AG09319 (cell line): Measurements from ENCODE around the gene TTK.

Experiments
- DNase-seq: peaks from one replicate; pipeline ENCODE4 v3.0.0-alpha.2; 2010; ENCODE audit warnings: low read depth; ENCODE audit errors: extremely low read depth
- CTCF ChIP-seq: IDR thresholded peaks from 2 replicates; pipeline ENCODE4 v1.5.1; 2011; ENCODE audit warnings: low read depth, mild to moderate bottlenecking, inconsistent platforms, low read length, moderate library complexity

Gene TTK

GRCh38 chr6:80077067-80077466 lies 72.6 kb downstream of the TTK start:
- no peak for DNase-seq
- TF ChIP-seq CTCF: no peak

- TF ChIP-seq CTCF: no peak
- no peak for DNase-seq
Measured at GRCh38 chr6:80088637-80089036, 84.2 kb downstream of the TTK start.

GRCh38 chr6:80091506-80091905 lies 87.1 kb downstream of the TTK start:
- DNase-seq: no peak
- no peak for TF ChIP-seq CTCF
